Transverse colon (tissue), 4 donors: Measurements from ENCODE around the gene SGSH. TPM values are rescaled to one million over a fixed set of nuclear protein-coding genes. Genes with fewer than 3 reads are reported as not detected.

ENCODE experiments used
- DNase-seq: peaks from one replicate; pipeline ENCODE4 v3.0.0-alpha.2; 2019
- H3K27ac ChIP-seq, 4 donors: fragments of 200-600 bp; sonication (generic); 2 replicates each; pipeline ENCODE4 v1.5.1; 2016 to 2018; ENCODE audit warnings: inconsistent platforms in 4 of 4
- H3K27me3 ChIP-seq: fragments of 200-600 bp; sonication (generic); 2 replicates; pipeline ENCODE4 v1.5.1; 2017; ENCODE audit warnings: inconsistent platforms
- H3K36me3 ChIP-seq, 4 donors: fragments of 200-600 bp; sonication (generic); 2 replicates each; pipeline ENCODE4 v1.5.1; 2017 to 2019; ENCODE audit warnings: inconsistent platforms in 4 of 4
- H3K4me1 ChIP-seq, 4 donors: fragments of 200-600 bp; sonication (generic); 2 replicates each; pipeline ENCODE4 v1.5.1; 2017 to 2020; ENCODE audit warnings: inconsistent platforms in 4 of 4
- H3K4me3 ChIP-seq, 4 donors: fragments of 200-600 bp; sonication (generic); 1 replicate in 1 of 4; 2 replicates in 3 of 4; pipeline versions ENCODE4 v1.5.1 to v1.6.1; 2017 to 2019; ENCODE audit warnings: inconsistent platforms in 4 of 4
- H3K9me3 ChIP-seq, 2 donors: fragments of 200-600 bp; sonication (generic); 2 replicates each; pipeline ENCODE4 v1.5.1; 2017 to 2019; ENCODE audit warnings: inconsistent platforms in 2 of 2
- CTCF ChIP-seq, 5 experiments: fragments of 200-600 bp in 3 of 5; fragments of 450-650 bp in 2 of 5; sonication (generic) in 3 of 5; IDR thresholded peaks; 1 replicate in 2 of 5; 2 replicates in 3 of 5; pipeline ENCODE4 v1.5.1; 2016 to 2017; ENCODE audit warnings: antibody characterized with exemption in 5 of 5, inconsistent platforms in 3 of 5, mild to moderate bottlenecking in 2 of 5, moderate library complexity in 1 of 5
- EP300 ChIP-seq: sonication (generic); formaldehyde crosslinking; IDR thresholded peaks from one replicate; pipeline ENCODE4 v1.6.1; 2017; ENCODE audit warnings: antibody characterized with exemption, low read depth
- POLR2A ChIP-seq: fragments of 450-650 bp; IDR thresholded peaks from one replicate; pipeline ENCODE4 v1.6.1; 2016; ENCODE audit warnings: antibody characterized with exemption, mild to moderate bottlenecking, moderate library complexity
- POLR2AphosphoS5 ChIP-seq, 3 donors: sonication (generic); formaldehyde crosslinking; IDR thresholded peaks; one replicate each; pipeline ENCODE4 v1.6.1; 2016; ENCODE audit warnings: antibody characterized with exemption in 3 of 3
- WGBS, 2 donors: methylation state at CpG; one replicate each; pipeline ENCODE4 v1.1.5; 2018; ENCODE audit warnings: low coverage in 1 of 2; 5-methylcytosine and 5-hydroxymethylcytosine counted together
- in situ Hi-C, 4 donors: fragments of 200-750 bp; cut with MboI; loops; one replicate each; pipeline versions ENCODE4 v1.15.0 to v1.15.1; 2017; ENCODE audit warnings: low sequenced_read_pairs in 3 of 4, low pct_ligation_motif_present in 1 of 4, low pct_unique_long_range_greater_than_20kb in 1 of 4
- intact Hi-C: fragments of 100-400 bp; cut with DNase I; formaldehyde crosslinking; loops from one replicate; pipeline ENCODE4 v1.15.1; 2023; ENCODE audit warnings: low total_unique reads
- total RNA-seq, 4 donors: library from RNA; depleted of rRNA; stranded (reverse); fragments of >200 nt; gene quantifications; one replicate each; pipeline ENCODE4 v1.1.0, GENCODE V29; 2016

Gene SGSH
- total RNA-seq, 4 donors from 2014 or later, result 26.2 to 66.2 (median 39.9) TPM

GRCh38 chr17:80262291-80262690 is 42.2 kb upstream of the SGSH start:
- 64 to 76% methylated on average over 3 of the region's 3 CpGs for WGBS, 2 donors
- Histone ChIP-seq H3K4me1 (peaks cover 15 to 63% (median 41%) of the 10 kb centered on the region in 4 donors), H3K27ac (peak overlapping the region; percentile 99 to 100 (median 100)), H3K9me3 (no peaks in the 10 kb centered on the region), H3K36me3 (no peaks in the 10 kb centered on the region), H3K4me3 (peak overlapping the region in 1 of 4 donors; percentile 96), H3K27me3 (no peaks in the 10 kb centered on the region)
- no peak for TF ChIP-seq POLR2AphosphoS5 (IDR thresholded peaks at IDR 0.05)
- no peak for TF ChIP-seq POLR2A
- no peak for TF ChIP-seq CTCF (IDR thresholded peaks at IDR 0.05)
- no peak for TF ChIP-seq EP300
- in situ Hi-C loops (no loop called here), intact Hi-C loops (no loop called here)
- no peak for DNase-seq

- no peaks in the 10 kb centered on the region for H3K36me3 ChIP-seq
- H3K4me3 ChIP-seq, result peak overlapping the region in 3 of 4 donors; percentile 72 to 99 (median 96)
- intact Hi-C loops (no loop called here), in situ Hi-C loops (no loop called here)
- TF ChIP-seq CTCF (IDR thresholded peaks at IDR 0.05), result no peak
- no peak for TF ChIP-seq EP300
- no peak for TF ChIP-seq POLR2A
- TF ChIP-seq POLR2AphosphoS5 (IDR thresholded peaks at IDR 0.05), result no peak
- H3K27ac ChIP-seq, result peak overlapping the region; percentile 99 to 100 (median 100)
- no peak for DNase-seq
- no peaks in the 10 kb centered on the region for H3K9me3 ChIP-seq
- H3K27me3 ChIP-seq, result no peaks in the 10 kb centered on the region
- H3K4me1 ChIP-seq, result peaks cover 15 to 67% (median 41%) of the 10 kb centered on the region in 4 donors
- WGBS, 2 donors, result 53 to 55% methylated on average over 4 to 8 of the region's 8 CpGs
Observed at GRCh38 chr17:80261895-80262279, 41.8 kb upstream of the SGSH start.

- WGBS, 2 donors, result 10% methylated on average over 29 of the region's 45 CpGs; no CpG with 5 or more reads in 1 of the 2 donors
- Histone ChIP-seq H3K36me3 (no peaks in the 10 kb centered on the region), H3K27ac (peak overlapping the region; percentile 99 to 100 (median 100)), H3K9me3 (no peaks in the 10 kb centered on the region), H3K27me3 (no peaks in the 10 kb centered on the region), H3K4me3 (peak overlapping the region; percentile 72 to 99 (median 97)), H3K4me1 (peaks cover 15 to 69% (median 41%) of the 10 kb centered on the region in 4 donors)
- peak; percentile 62 for DNase-seq
- in situ Hi-C loops, result no loop called here
- TF ChIP-seq POLR2A (peak; percentile 16), EP300 (no peak), CTCF (IDR thresholded peaks at IDR 0.05) (no peak), POLR2AphosphoS5 (IDR thresholded peaks at IDR 0.05) (peak in 1 of 3 donors; percentile 18)
- intact Hi-C loops, result no loop called here
Observed at GRCh38 chr17:80261159-80261894, 41.2 kb upstream of the SGSH start.

GRCh38 chr17:80260791-80261158 is 40.6 kb upstream of the SGSH start, which contains the start of gene RNF213:
Gene RNF213 (plus strand): TSS chr17:80260852. CDS start chr17:80263682, 2,830 bp downstream.
- intact Hi-C loops (no loop called here), in situ Hi-C loops (no loop called here)
- peak within 1 kb of the TSS; percentile 72 to 99 (median 97) for H3K4me3 ChIP-seq
- no peaks in the 10 kb centered on the region for H3K9me3 ChIP-seq
- WGBS, 2 donors, result 2% methylated on average over 20 of the region's 54 CpGs; no CpG with 5 or more reads in 1 of the 2 donors
- H3K36me3 ChIP-seq, result no peaks in the 10 kb centered on the region
- peaks cover 15 to 69% (median 41%) of the 10 kb centered on the region in 4 donors for H3K4me1 ChIP-seq
- H3K27me3 ChIP-seq, result no peaks in the 10 kb centered on the region
- H3K27ac ChIP-seq, result peak within 1 kb of the TSS; percentile 99 to 100 (median 100)
- DNase-seq, result peak; percentile 75
- no peak for TF ChIP-seq CTCF (IDR thresholded peaks at IDR 0.05)
- no peak for TF ChIP-seq POLR2A
- peak; percentile 33 to 70 (median 34) for TF ChIP-seq POLR2AphosphoS5 (IDR thresholded peaks at IDR 0.05)
- no peak for TF ChIP-seq EP300
